Left ventricle myocardium superior (tissue), 1 donor: ENCODE data around the gene DCC. TPM values are rescaled to one million over a fixed set of nuclear protein-coding genes. Genes with fewer than 3 reads are reported as not detected.

ENCODE experiments used
- ATAC-seq: fragments of 200-7000 bp; cut with Tn5 transposase; one replicate; pipeline ENCODE4 v1.9.1; 2020; ENCODE audit warnings: mild to moderate bottlenecking, moderate library complexity
- DNase-seq: peaks from one replicate; pipeline ENCODE4 v3.0.0-alpha.2; 2020
- intact Hi-C: fragments of 100-400 bp; cut with micrococcal nuclease; formaldehyde crosslinking; loops from one replicate; pipeline ENCODE4 v1.11.0; 2022
- total RNA-seq: library from RNA; stranded (reverse); fragmentation: NEBNext Ultra II Directional; extraction: Animal tissue kit (Norgen Biotek cat#: 25700); gene quantifications from one replicate; pipeline ENCODE4 v1.2.1, GENCODE V29; 2021
- donor health status: DM: no; HTN: yes; CAD: no; lungs with severe emphysema.

The DCC gene
- total RNA-seq, 1 donor from 2014 or later: not detected

DNA sequence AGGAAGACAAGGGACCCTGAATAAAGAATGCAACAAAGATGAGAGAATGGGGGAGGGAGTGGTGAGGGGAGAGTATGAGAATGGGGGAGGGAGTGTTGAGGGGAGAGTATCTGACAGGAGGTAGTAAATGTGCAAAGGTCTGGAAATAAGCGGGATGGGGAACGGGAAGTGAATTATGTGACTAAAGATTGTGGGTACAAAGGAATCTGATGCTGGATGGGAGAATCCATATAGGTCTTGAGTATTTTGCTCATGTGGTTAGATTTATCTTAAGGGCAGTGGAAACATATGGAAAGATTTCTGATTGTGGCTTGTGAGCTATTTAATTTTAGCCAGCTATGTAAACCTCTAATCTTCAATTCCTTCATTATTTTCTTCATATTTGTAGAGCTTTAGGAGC is 593.4 kb downstream of the DCC start:
- DNase-seq: no peak
- intact Hi-C loops: no loop called here

DNA sequence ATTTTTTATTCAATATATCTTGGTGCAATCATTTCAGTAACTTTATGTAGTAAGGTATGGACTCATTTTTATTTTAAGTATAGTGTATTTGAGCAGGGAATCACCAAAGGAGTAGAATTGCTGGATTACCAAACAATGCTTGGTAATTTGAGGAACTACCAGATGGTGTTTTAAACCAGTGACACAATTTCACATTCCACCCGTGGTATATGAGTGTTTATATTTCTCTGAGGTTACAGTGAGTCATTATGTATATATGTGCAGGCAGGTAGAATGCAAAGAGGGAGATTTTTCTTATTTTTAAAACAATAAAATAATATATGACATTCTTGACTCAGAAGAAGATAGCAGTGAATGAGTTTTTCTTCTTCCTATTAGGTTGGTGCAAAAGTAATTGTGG is 596.9 kb downstream of the DCC start:
- DNase-seq (no peak), ATAC-seq (no peak)
- intact Hi-C loops: no loop called here

More for the DNA sequence above, 593.4 kb downstream of the DCC start:
- no peak for ATAC-seq

DNA sequence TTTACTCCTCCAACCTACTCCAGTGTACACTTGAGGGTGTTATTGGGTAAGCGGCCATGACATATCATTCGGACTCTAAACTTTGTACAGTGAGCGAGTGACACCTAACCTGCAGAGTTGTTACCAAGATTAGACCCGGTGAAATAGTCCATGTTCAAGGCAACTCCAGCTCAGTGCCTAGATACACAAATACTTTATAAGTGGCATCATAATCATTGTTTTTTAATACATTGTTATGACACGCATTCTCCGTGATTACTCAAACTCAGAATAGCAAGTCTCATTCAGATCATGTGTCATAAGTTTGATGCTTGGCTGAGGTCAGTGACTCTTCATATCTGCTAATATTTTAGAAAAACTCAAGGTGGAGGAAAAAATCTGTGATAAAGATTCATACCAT is 597.8 kb downstream of the DCC start:
- no peak for ATAC-seq
- intact Hi-C loops: no loop called here
- no peak for DNase-seq

DNA sequence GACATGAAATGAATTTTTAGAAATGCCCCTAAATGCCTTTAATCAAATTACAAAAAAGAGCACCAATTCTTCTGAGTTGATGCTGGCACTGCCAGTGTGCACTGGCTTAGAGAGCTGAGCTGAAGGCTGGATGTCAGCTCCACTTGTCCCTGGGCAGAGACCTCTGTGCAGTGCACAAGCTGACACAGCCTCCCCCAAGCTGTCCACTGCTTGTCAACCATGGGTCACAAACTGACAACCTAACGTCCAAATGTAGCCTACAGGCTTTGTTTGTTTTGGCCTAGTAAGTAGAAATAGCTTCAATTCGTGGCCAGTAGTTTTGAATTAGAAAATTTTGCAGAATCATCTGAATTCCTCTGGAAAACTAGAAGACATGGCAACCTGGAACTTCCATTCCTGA is 605.6 kb downstream of the DCC start:
- intact Hi-C loops: no loop called here
- no peak for DNase-seq
- ATAC-seq: no peak

DNA sequence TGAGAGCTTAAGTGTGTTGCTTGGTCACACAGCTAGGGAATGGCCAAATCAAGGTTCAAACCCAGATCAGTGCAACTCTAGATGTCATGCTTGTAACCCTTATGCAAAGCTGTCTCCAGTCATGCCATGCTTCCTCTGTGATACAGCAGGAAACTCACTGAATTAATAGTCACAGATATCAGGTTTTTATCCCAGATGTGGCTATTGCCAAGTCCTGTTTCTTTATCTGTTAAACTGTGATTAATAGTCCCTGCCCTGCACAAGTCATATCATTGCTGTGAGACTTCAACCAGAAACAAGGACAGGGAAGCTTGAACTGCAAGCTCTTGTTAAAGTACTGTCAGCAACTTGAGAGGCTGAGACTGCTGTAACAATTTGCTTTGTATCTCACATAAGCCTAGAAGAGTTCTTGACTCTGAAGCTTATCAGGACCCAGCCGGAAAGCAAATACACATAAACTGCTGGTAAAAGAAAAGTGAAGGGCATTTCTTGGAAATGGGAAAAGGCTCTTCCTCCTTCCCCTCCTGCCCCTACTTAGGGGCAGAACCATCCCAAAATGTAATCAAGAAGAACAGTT is 609.0 kb downstream of the DCC start:
- DNase-seq: no peak
- intact Hi-C loops: no loop called here
- no peak for ATAC-seq

DNA sequence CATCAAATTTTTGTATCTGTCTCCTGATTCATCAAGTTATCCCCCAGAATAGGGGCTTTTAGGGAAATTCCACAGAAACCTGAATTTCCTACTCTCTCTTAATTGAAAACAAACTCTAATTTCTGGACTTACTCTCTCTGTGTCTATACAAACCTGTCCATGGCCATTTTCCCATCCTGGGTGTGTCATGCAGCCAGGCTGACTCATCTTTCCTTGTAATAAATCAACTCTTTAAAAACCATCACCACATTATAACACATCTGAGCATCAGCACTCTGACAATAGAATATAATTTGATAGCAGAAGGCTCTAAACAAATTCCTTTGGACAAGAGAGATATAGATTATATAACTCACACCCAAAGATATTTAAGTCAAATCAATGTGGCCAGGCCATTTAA is 610.2 kb downstream of the DCC start:
- no peak for DNase-seq
- intact Hi-C loops: no loop called here
- no peak for ATAC-seq

DNA sequence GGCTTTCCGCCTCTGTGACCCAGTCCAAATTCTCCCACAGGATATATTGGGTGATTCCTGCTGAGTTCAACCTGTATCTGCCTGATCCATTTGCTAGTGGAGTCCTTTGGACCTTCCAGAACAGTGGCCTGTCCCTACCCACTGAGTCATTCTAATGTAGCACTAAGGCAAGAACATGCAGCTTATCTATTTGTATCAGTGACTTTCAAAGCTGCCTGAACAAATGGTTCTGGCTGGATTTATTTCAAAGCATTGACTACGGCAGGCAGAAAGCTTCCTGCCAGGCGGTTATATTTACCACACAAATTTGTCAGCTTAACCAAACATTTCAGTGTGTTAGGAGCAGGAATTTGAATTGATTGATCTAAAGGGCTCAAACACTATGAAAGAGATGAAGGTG is 613.4 kb downstream of the DCC start:
- intact Hi-C loops: no loop called here
- no peak for ATAC-seq
- DNase-seq: no peak

DNA sequence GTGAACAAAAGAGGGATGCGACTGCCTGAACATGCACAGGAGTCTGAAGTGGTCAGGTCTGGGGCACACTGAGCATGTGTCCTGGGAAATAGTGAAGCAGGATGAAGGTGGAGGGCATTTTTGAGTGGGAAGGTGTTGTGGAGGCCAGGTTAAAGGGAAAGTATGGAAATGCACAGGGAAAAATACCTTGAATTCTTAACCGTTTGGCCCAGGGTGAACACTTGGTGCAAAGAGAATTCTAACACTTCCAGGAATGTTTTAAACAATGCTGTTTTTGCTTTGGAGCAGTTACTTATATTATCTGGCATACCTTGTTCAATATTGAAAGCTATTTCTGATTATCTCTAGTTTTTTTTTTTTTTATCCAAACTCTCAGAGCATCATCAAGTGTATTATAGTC is 623.5 kb downstream of the DCC start:
- DNase-seq: no peak
- ATAC-seq: no peak
- intact Hi-C loops: no loop called here

DNA sequence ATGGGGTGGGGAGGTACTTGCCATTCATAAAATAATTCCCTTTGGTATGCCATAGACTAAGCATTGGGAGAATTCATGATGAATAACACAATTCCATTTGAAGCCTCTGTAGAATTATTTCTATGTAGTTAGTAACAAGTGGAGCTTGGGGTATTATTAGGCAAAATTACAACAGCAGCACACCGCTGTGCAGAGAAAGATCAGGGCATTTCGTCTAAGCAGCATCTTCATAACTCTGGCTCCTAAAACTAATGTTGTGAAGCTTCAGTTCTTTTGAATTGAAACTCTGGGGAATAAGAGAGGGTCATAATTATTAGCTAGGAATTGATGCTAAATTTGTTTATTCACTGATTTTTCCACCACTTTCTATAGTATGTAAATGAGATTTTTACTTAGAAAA is 630.7 kb downstream of the DCC start:
- intact Hi-C loops: no loop called here
- DNase-seq (no peak), ATAC-seq (no peak)

DNA sequence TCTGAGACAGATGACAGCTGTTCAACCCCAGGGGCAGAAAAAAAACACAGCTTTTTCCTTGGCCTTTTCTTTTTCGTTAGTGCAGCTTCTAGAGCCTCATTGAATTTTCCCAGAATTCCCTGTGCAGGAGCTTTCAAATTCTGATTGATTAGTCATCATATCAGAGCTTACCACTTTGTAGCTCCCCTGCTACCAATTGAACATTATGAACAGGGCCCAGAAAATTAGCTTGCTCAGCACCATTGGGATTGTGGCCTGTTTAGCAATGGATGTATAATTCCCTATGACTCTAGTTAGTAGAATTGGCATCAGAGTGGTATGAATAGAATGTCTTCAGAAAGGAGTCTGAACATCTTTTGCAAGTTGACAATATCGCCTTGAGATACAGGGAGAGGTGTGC is 631.1 kb downstream of the DCC start:
- intact Hi-C loops: no loop called here
- DNase-seq (no peak), ATAC-seq (no peak)

DNA sequence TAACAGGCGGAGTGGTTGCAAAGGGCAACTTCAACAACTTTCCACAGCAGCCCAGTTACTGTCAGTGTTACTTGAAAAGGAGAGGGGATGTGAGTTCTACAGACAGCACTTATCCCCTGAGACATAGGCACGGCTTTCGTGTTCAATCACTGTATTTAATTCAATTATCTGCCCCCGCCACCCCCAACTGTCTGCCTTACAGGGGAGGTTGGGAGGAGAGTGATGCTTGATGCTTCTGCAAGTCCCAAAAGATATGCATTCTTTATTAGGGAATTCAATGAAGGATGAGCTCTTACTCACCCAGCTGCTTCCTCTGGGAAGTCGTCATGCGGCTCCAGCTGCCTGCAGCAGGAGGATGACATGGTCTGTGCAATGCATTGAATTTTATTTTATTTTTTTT is 639.9 kb downstream of the DCC start:
- ATAC-seq (no peak), DNase-seq (no peak)
- intact Hi-C loops: no loop called here

DNA sequence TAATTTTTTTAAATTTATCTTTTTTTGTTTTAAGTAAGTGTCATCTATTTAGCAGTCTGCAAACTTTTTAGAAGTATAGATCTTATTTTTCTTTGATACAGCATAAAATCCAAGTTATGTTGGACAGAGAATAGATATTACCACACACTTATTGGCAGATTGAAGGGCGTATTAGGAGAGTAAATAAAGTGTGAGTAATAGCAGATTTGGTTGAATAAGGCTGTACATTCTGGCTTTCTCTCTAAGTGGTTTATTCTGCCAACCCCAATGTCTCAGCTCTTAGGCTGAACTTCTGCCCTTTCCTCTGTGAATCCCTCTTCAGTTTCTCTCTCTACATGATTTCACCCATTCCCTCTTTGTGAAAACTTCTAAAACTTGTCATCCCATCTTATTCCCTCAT is 651.2 kb downstream of the DCC start:
- intact Hi-C loops: no loop called here
- DNase-seq: no peak
- no peak for ATAC-seq

DNA sequence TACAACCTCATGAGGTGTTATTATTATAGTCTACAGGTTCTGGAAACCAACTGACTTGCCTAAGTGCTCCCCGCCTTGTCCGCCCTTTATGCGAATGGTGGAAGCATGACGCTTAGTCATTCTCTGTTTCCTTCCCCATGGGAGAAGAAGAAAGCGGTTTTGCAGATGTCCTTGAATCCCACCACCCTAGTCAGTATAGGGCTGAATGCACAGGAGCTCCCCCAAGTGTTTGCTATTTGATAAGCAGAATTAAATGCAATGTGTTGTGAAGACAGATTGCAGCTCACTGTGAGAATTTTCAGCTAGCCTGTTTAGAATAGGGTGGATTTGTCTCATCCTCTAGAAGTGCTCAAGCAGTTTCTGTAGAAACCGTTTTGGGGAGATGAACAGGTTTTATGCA is 652.0 kb downstream of the DCC start:
- ATAC-seq (no peak), DNase-seq (no peak)
- intact Hi-C loops: no loop called here

DNA sequence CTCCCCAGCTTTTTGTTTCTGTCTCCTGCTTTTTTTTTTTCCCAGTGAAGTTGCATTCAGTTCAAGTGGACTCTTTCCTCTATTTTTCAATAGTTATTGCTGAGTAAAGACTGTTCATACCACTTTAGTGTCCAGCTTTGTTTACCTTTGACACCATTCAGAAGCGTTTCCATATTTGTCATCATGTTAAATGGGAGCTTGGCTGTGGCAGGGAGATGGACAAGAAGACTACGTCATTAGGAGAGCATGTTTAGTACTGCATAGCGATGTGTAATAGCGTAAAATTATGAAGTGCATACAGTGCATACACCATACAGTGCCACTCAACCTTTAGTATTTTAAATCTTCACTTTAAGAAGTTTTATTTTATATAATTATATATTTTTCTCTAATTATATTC is 655.9 kb downstream of the DCC start:
- DNase-seq: no peak
- no peak for ATAC-seq
- intact Hi-C loops: no loop called here

DNA sequence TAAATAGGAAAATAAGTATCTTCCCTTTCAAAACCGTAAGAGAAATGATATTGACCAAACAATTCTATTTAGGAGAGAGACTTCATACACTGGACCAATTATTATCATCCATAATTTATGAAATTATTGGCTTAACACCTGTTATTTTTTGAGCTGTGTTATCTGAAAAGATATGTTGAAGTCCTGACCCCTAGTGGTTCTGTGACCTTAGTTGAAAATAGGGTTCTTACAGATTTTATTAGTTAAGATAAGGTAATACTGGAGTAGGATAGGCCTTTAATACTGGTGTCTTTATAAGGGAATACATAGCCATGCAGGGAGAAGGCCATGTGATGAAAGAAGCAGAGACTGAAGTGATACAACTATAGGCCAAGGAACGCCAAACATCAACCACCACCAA is 659.6 kb downstream of the DCC start:
- DNase-seq (no peak), ATAC-seq (no peak)
- intact Hi-C loops: no loop called here

DNA sequence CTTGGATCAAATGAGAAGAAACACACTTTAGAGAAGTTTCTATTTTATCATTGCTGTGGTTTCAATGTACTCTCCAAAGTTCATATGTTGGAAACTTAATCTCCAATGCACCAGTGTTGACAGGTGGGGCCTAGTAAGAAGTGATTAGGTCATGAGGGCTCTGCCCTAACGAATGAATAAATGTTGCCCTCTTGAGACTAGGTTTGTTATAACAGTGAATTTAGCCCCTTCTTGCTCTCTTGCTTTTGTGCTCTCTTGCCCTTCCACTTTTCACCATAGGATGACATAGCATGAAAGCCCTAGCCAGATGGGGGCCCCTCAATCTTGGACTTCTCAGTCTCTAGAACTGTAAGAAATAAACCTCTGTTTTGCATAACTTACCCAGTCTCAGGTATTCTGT is 664.8 kb downstream of the DCC start:
- DNase-seq (no peak), ATAC-seq (no peak)
- intact Hi-C loops: no loop called here

DNA sequence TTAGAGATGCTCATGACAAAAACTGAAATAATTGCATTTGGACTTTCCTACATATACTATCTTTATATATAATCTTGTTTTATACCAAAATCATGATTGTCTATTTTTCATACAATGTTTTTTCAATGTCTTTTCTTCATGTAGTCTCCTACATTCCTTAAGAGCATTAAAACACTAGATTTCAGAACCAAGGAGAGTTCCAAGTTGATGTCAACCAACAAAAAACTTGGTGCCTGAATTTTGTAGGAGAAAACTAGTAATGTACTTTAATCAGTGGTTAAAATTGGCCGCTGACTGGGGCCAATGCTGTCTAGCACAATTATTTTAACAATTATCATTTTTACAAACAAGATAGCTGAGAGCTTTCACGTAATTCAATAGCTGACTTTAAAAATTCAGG is 678.8 kb downstream of the DCC start:
- ATAC-seq (no peak), DNase-seq (no peak)
- intact Hi-C loops: no loop called here

DNA sequence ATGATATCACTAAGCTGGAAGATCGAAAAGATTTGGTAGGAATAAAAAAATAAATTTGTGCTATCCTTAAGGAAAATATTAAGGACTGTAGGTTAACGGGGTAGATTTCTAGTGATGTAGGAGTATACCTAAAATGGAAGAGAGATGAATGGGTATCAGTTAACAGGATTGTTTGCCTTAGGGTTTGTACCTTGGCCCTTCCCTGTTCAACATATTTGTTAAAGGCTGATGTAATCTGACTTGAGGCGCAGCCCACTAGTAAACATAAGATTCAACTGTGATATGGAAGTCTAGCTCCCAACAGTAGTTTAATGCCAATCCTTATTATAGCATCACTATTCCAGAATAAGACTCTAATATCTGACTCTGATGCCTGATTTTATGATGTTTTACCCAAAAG is 685.2 kb downstream of the DCC start:
- DNase-seq (no peak), ATAC-seq (no peak)
- intact Hi-C loops: no loop called here

DNA sequence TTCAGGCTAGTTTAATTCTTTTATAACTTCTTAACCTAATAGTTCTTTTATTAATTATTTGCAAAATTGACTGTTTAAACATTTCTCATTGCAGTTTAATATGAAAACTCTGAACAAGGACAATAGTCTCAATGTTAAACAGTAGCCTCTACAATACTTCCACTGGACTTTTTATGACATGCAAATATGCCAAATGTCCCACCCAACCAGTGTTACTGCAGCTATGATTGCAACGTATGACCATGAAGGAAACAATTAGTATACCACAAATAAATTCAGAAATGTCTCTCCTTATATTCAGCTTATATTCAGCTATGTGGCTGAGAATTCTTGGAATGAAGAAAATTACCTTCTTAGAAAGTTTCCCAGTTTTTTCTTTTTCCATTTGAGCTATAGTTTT is 688.6 kb downstream of the DCC start:
- intact Hi-C loops: no loop called here
- DNase-seq (no peak), ATAC-seq (no peak)

DNA sequence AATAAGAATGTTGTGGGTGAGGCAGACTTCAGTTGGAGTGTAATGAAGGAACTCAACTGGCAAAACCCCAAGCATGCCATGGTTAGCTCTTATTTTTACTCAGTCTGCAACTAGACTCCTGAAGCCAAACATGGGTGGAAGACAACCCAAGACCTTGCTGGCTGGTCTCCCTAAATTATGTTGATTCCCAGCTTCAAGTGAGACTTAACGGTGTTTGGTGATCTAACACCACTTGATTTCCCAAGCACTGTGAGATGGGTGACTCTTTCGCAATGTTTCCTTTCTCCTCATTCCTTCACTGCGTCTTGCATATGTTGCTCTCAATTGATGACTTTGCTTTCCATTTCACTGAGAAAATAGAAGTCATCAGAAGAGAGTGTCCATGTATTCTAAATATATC is 693.1 kb downstream of the DCC start:
- no peak for DNase-seq
- intact Hi-C loops: no loop called here

DNA sequence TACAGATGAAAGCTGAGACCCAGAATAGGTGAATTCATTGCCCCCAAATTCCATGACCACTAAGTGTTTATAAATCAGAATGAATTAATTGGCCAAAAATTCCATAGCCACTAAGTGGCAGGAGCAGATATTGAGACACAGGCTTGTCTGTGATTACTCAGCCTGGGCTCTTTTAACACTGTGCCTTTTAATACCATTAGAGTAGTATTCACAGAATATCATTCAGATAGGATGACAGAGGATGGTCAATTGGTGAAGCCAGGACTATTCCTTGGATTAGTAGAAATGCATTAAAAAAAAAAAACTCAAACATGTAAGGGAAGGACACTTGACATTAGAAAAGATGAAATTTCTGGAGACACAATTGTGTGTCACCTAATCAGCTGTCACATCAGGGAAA is 698.6 kb downstream of the DCC start:
- DNase-seq (no peak), ATAC-seq (no peak)
- intact Hi-C loops: no loop called here

More for the DNA sequence above, 693.1 kb downstream of the DCC start:
- no peak for ATAC-seq

DNA sequence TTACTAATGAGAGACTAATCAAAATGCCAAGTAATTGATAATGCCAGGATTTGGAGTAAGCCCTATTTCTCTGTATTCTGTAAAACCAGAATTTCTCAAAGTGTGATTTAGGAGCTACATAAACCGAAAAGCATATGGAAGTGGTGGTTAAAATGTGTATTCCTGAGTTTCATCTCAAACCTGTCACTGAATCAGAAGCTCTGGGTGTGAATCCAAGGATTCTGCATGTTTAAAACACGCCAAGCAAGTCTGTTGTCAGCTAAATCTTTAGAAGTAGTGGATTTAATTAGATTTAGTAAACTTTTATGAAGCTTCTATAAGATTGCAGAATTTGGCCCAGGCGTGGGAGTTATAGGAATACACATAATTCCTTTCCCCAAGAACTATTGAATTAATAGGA is 700.3 kb downstream of the DCC start:
- ATAC-seq: no peak
- DNase-seq: no peak
- intact Hi-C loops: no loop called here
